H1 (cell line): Measurements from ENCODE around the gene PASD1. TPM values are rescaled to one million over a fixed set of nuclear protein-coding genes. Genes with fewer than 3 reads are reported as not detected.

Experiments
- CTCF ChIA-PET: fragments of 300-600 bp; sonication (Branson Sonifier 250); formaldehyde crosslinking; loops from one replicate; lab custom pipeline; 2021; ENCODE audit not compliant: partially characterized antibody; lab: Charles Lee
- POLR2A ChIA-PET: fragments of 300-600 bp; sonication (Branson Sonifier 250); formaldehyde crosslinking; loops from one replicate; lab custom pipeline; 2021; ENCODE audit warnings: inconsistent platforms; ENCODE audit not compliant: partially characterized antibody; lab: Charles Lee
- DNase-seq, 2 experiments: peaks; one replicate each; pipeline versions ENCODE4 v3.0.0 to v3.0.0-alpha.2; 2010 to 2022; ENCODE audit warnings: low spot score in 2 of 2, low read depth in 1 of 2, mixed read lengths in 1 of 2
- FAIRE-seq: peaks from 2 replicates; lab custom pipeline; 2011; peaks lifted over from hg19 to GRCh38; lab: Jason Lieb, UNC
- H2AFZ ChIP-seq: 2 replicates; pipeline ENCODE4 v1.8.1; 2012; ENCODE audit warnings: low read length, inconsistent platforms
- H2AK5ac ChIP-seq: 2 replicates; pipeline ENCODE4 v1.6.1; 2013; ENCODE audit warnings: low read depth, low read length
- H2BK120ac ChIP-seq: replicated peaks from 2 replicates; pipeline ENCODE3; 2013; ENCODE audit warnings: low read depth, low read length, inconsistent platforms
- H2BK12ac ChIP-seq: 2 replicates; pipeline ENCODE4 v1.6.1; 2013; ENCODE audit warnings: low read depth, low read length
- H2BK15ac ChIP-seq: 2 replicates; pipeline ENCODE4 v1.6.1; 2013; ENCODE audit warnings: low read length
- H2BK20ac ChIP-seq: 2 replicates; pipeline ENCODE4 v1.6.1; 2013; ENCODE audit warnings: low read length
- H2BK5ac ChIP-seq: 2 replicates; pipeline ENCODE4 v1.6.1; 2013; ENCODE audit warnings: low read depth, low read length
- H3K14ac ChIP-seq: 2 replicates; pipeline ENCODE4 v1.6.1; 2013; ENCODE audit warnings: inconsistent platforms; ENCODE audit not compliant: insufficient read length
- H3K18ac ChIP-seq: 2 replicates; pipeline ENCODE4 v1.6.1; 2013; ENCODE audit warnings: low read length; ENCODE audit errors: extremely low read depth
- H3K23ac ChIP-seq: 2 replicates; pipeline ENCODE4 v1.6.1; 2013; ENCODE audit warnings: inconsistent platforms; ENCODE audit not compliant: insufficient read length
- H3K23me2 ChIP-seq: 2 replicates; pipeline ENCODE4 v1.6.1; 2013; ENCODE audit warnings: low read depth, low read length
- H3K27ac ChIP-seq: 2 replicates; pipeline ENCODE4 v1.6.1; 2011; ENCODE audit warnings: low read depth, low read length, inconsistent platforms
- H3K27me3 ChIP-seq, 4 experiments: replicated peaks in 1 of 4; 1 replicate in 1 of 4; 2 replicates in 3 of 4; pipeline versions ENCODE4 v1.6.1 to v1.8.1; 2011 to 2013; ENCODE audit warnings: low read length in 3 of 4, mild to moderate bottlenecking in 3 of 4, inconsistent platforms in 2 of 4, mixed read lengths in 2 of 4, moderate library complexity in 1 of 4; ENCODE audit not compliant: control insufficient read depth in 3 of 4, insufficient read depth in 3 of 4; ENCODE audit errors: extremely low read depth in 1 of 4
- H3K36me3 ChIP-seq, 4 experiments: 2 replicates each; pipeline versions ENCODE4 v1.6.1 to v1.8.1; 2011 to 2013; ENCODE audit warnings: mild to moderate bottlenecking in 4 of 4, low read length in 3 of 4, moderate library complexity in 2 of 4, control low read depth in 1 of 4, inconsistent platforms in 1 of 4; ENCODE audit not compliant: insufficient read depth in 4 of 4, control insufficient read depth in 2 of 4
- H3K4ac ChIP-seq: replicated peaks from 2 replicates; pipeline ENCODE3; 2013; ENCODE audit warnings: low read length, low read depth, mixed read lengths, inconsistent platforms; ENCODE audit not compliant: insufficient read length
- H3K4me1 ChIP-seq, 4 experiments: replicated peaks in 1 of 4; 1 replicate in 1 of 4; 2 replicates in 3 of 4; pipeline versions ENCODE4 v1.6.1 to v1.8.1; 2011 to 2013; ENCODE audit warnings: low read length in 3 of 4, inconsistent platforms in 2 of 4, mixed read lengths in 1 of 4; ENCODE audit not compliant: insufficient read depth in 4 of 4, control insufficient read depth in 3 of 4
- H3K4me2 ChIP-seq, 2 experiments: 2 replicates each; pipeline versions ENCODE4 v1.6.1 to v1.8.1; 2011 to 2013; ENCODE audit warnings: low read depth in 2 of 2, low read length in 2 of 2, control low read depth in 1 of 2, inconsistent platforms in 1 of 2, mild to moderate bottlenecking in 1 of 2; ENCODE audit not compliant: insufficient read depth in 1 of 2
- H3K4me3 ChIP-seq, 4 experiments: fragments of 200-600, 300-600 bp in 1 of 4; sonication (generic), shearing (Covaris generic), sonication (Bioruptor Twin) in 1 of 4; 2 replicates each; pipeline versions ENCODE4 v1.5.1 to v1.8.1; 2011 to 2016; ENCODE audit warnings: low read length in 4 of 4, low read depth in 3 of 4, control low read depth in 2 of 4, inconsistent platforms in 2 of 4, mild to moderate bottlenecking in 2 of 4, mixed read lengths in 1 of 4, moderate library complexity in 1 of 4; ENCODE audit not compliant: insufficient read depth in 2 of 4; ENCODE audit errors: extremely low read depth in 1 of 4
- H3K56ac ChIP-seq: replicated peaks from 2 replicates; pipeline ENCODE3; 2013; ENCODE audit warnings: low read depth, mild to moderate bottlenecking, mixed read lengths, low read length, inconsistent platforms; ENCODE audit not compliant: insufficient read length
- H3K79me1 ChIP-seq: 2 replicates; pipeline ENCODE4 v1.6.1; 2013; ENCODE audit warnings: low read depth, low read length, control low read depth
- H3K79me2 ChIP-seq, 2 experiments: 2 replicates each; pipeline versions ENCODE4 v1.6.1 to v1.8.1; 2012 to 2013; ENCODE audit warnings: low read length in 2 of 2, mild to moderate bottlenecking in 2 of 2, inconsistent platforms in 1 of 2; ENCODE audit not compliant: insufficient read depth in 2 of 2, control insufficient read depth in 1 of 2
- H3K9ac ChIP-seq, 4 experiments: replicated peaks in 1 of 4; 1 replicate in 1 of 4; 2 replicates in 3 of 4; pipeline versions ENCODE4 v1.6.1 to v1.8.1; 2011 to 2013; ENCODE audit warnings: low read depth in 3 of 4, low read length in 3 of 4, control low read depth in 2 of 4, mild to moderate bottlenecking in 2 of 4, moderate library complexity in 2 of 4, inconsistent platforms in 1 of 4; ENCODE audit errors: extremely low read depth in 1 of 4
- H3K9me3 ChIP-seq, 2 experiments: 2 replicates each; pipeline versions ENCODE4 v1.6.1 to v1.8.1; 2012 to 2013; ENCODE audit warnings: mild to moderate bottlenecking in 2 of 2, moderate library complexity in 2 of 2, control low read depth in 1 of 2, inconsistent platforms in 1 of 2, low read depth in 1 of 2, low read length in 1 of 2, mixed read lengths in 1 of 2; ENCODE audit not compliant: insufficient read depth in 2 of 2
- H4K20me1 ChIP-seq, 2 experiments: replicated peaks in 1 of 2; 2 replicates each; pipeline versions ENCODE3 to v1.8.1; 2011 to 2013; ENCODE audit warnings: inconsistent platforms in 2 of 2, low read length in 2 of 2, mild to moderate bottlenecking in 1 of 2; ENCODE audit not compliant: insufficient read depth in 2 of 2, control insufficient read depth in 1 of 2
- H4K5ac ChIP-seq: 2 replicates; pipeline ENCODE4 v1.6.1; 2013; ENCODE audit warnings: low read length, low read depth, mixed read lengths, inconsistent platforms; ENCODE audit not compliant: insufficient read length
- H4K8ac ChIP-seq: 2 replicates; pipeline ENCODE4 v1.8.0; 2013; ENCODE audit warnings: mild to moderate bottlenecking, moderate library complexity, low read length, inconsistent platforms; ENCODE audit not compliant: insufficient read depth; ENCODE audit errors: extremely low read depth
- H4K91ac ChIP-seq: replicated peaks from 2 replicates; pipeline ENCODE3; 2013; ENCODE audit warnings: low read length, mixed read lengths, inconsistent platforms; ENCODE audit not compliant: insufficient read length
- ATF2 ChIP-seq: IDR thresholded peaks from 2 replicates; pipeline ENCODE4 v1.6.1; 2012; ENCODE audit warnings: low read length, inconsistent platforms
- BACH1 ChIP-seq: IDR thresholded peaks from 2 replicates; pipeline ENCODE4 v1.6.1; 2012; ENCODE audit warnings: low read length, improper control_type of control experiment
- BCL11A ChIP-seq, 2 experiments: IDR thresholded peaks; one replicate each; pipeline ENCODE4 v1.6.1; 2011; ENCODE audit warnings: low read depth in 2 of 2, low read length in 2 of 2, mild to moderate bottlenecking in 2 of 2
- KDM4A ChIP-seq: IDR thresholded peaks from one replicate; pipeline ENCODE4 v1.7.1; 2012; ENCODE audit warnings: low read depth, mild to moderate bottlenecking, moderate library complexity, low read length, inconsistent platforms; ENCODE audit not compliant: severe bottlenecking
- KDM5A ChIP-seq: fragments of 200-600 bp; IDR thresholded peaks from 2 replicates; pipeline ENCODE4 v1.7.1; 2012; ENCODE audit warnings: mild to moderate bottlenecking, low read length, inconsistent platforms, mixed read lengths
- POLR2A ChIP-seq, 2 experiments: IDR thresholded peaks; 1 replicate in 1 of 2; 2 replicates in 1 of 2; pipeline ENCODE4 v1.6.1; 2011; ENCODE audit warnings: low read depth in 2 of 2, low read length in 2 of 2, mild to moderate bottlenecking in 2 of 2; ENCODE audit errors: control extremely low read depth in 1 of 2
- RNF2 ChIP-seq: fragments of 200-900, 300-1000 bp; sonication (generic); IDR thresholded peaks from 2 replicates; pipeline ENCODE4 v1.7.1; 2016; ENCODE audit warnings: borderline replicate concordance, low read depth, mild to moderate bottlenecking, antibody characterized with exemption, low read length; ENCODE audit not compliant: poor library complexity, severe bottlenecking; ENCODE audit errors: missing control alignments
- SP2 ChIP-seq: IDR thresholded peaks from 2 replicates; pipeline ENCODE4 v1.6.1; 2012; ENCODE audit warnings: mild to moderate bottlenecking, low read length, inconsistent platforms
- SUZ12 ChIP-seq: fragments of 200-600 bp; sonication (generic); IDR thresholded peaks from 2 replicates; pipeline ENCODE4 v1.6.1; 2012; ENCODE audit warnings: mild to moderate bottlenecking, inconsistent platforms, low read length, moderate library complexity, mixed read lengths
- TAF7 ChIP-seq: optimal IDR thresholded peaks from 2 replicates; pipeline ENCODE3; 2011; ENCODE audit warnings: low read depth, mild to moderate bottlenecking, inconsistent platforms, low read length, moderate library complexity, borderline replicate concordance
- YY1 ChIP-seq: IDR thresholded peaks from 2 replicates; pipeline ENCODE4 v1.6.1; 2011; ENCODE audit warnings: low read depth, mild to moderate bottlenecking, low read length
- ZNF274 ChIP-seq: IDR thresholded peaks from 2 replicates; pipeline ENCODE4 v1.7.0; 2012; ENCODE audit warnings: low read length, borderline replicate concordance; ENCODE audit errors: extremely low read depth
- WGBS, 2 experiments: shearing (Covaris generic) in 1 of 2; methylation state at CpG; one replicate each; pipeline versions ENCODE4 v1.1.6 to v1.1.7; 2013 to 2015; ENCODE audit warnings: low lambda C conversion rate in 2 of 2, mixed read lengths in 2 of 2, inconsistent platforms in 1 of 2, low coverage in 1 of 2, missing lambda C conversion rate in 1 of 2; ENCODE audit not compliant: insufficient replicate concordance in 2 of 2, insufficient coverage in 1 of 2, insufficient read length in 1 of 2; ENCODE audit errors: extremely low coverage in 1 of 2, missing lambda C conversion rate in 1 of 2; 5-methylcytosine and 5-hydroxymethylcytosine counted together
- polyA plus RNA-seq, 7 experiments: library from polyadenylated mRNA; depleted of rRNA in 3 of 7; stranded (reverse) in 5 of 7; unstranded in 2 of 7; fragments of >200 nt in 5 of 7; fragments of 200-250 nt in 2 of 7; gene quantifications; 1 replicate in 5 of 7; 2 replicates in 1 of 7; 4 replicates in 1 of 7; pipeline versions ENCODE4 v1.2.1 to v1.2.3, GENCODE V29; 2011 to 2013; ENCODE audit warnings: missing spikeins in 2 of 7, mixed read lengths in 2 of 7
- total RNA-seq: library from RNA; stranded (reverse); fragmentation: NEBNext Ultra II Directional; extraction: Animal tissue kit (Norgen Biotek cat#: 25700); gene quantifications from 2 replicates; pipeline ENCODE4 v1.2.1, GENCODE V29; 2021

PASD1 gene
- total and polyA plus RNA-seq, 2 of the 8 experiments (the other 6 are each of a cell fraction or from before 2014, with no cell fraction given), result 0.03 to 0.09 TPM

- H4K8ac ChIP-seq, result no peak overlapping the region
- WGBS, 2 experiments, result 90% methylated on average over 4 of the region's 7 CpGs; no CpG with 5 or more reads in 1 of the 2 experiments
- no peak overlapping the region for H3K4me2 ChIP-seq
- no peak overlapping the region for H3K4me3 ChIP-seq
- H3K36me3 ChIP-seq, result no peaks in the 10 kb centered on the region
- peaks cover 0 to 6% (median 4%) of the 10 kb centered on the region in 4 experiments; a peak in 2 of 7 replicates for H3K4me1 ChIP-seq
- no peak overlapping the region for H3K14ac ChIP-seq
- no peak overlapping the region for H3K9ac ChIP-seq
- H3K27me3 ChIP-seq, result peaks cover 0 to 4% (median 0%) of the 10 kb centered on the region in 4 experiments; a peak in 3 of 7 replicates
- H3K23ac ChIP-seq, result no peak overlapping the region
- H3K4ac ChIP-seq, result no peak overlapping the region
- H2AFZ ChIP-seq, result no peak overlapping the region; the same call in 1 of the 2 replicates
- CTCF ChIA-PET, result interaction anchor here (0.6 to 2.0 kb wide), 11 partner anchors 9 to 919 kb away, joined by 3 to 9 read pairs (median 3); no protein-coding TSS in a partner anchor
- no peaks in the 10 kb centered on the region for H4K20me1 ChIP-seq
- POLR2A ChIA-PET, result no interaction called here
- H2BK20ac ChIP-seq, result no peak overlapping the region
- no peak overlapping the region for H3K27ac ChIP-seq
- H4K91ac ChIP-seq, result no peak overlapping the region
- no peak overlapping the region for H2BK5ac ChIP-seq
- H3K56ac ChIP-seq, result no peak overlapping the region
- H2BK15ac ChIP-seq, result 0 out of 2 replicates have a peak overlapping the region, but pooled peaks have one; percentile 8
- H3K79me2 ChIP-seq, result no peaks in the 10 kb centered on the region
- H3K79me1 ChIP-seq, result no peaks in the 10 kb centered on the region
- no peak overlapping the region for H2BK12ac ChIP-seq
- H4K5ac ChIP-seq, result no peak overlapping the region
- no peak overlapping the region; the same call in 1 of the 2 replicates for H3K18ac ChIP-seq
- no peaks in the 10 kb centered on the region for H3K9me3 ChIP-seq
- no peaks in the 10 kb centered on the region for H3K23me2 ChIP-seq
- DNase-seq, result no peak
- H2AK5ac ChIP-seq, result no peak overlapping the region
- no peak for FAIRE-seq
- H2BK120ac ChIP-seq, result no peak overlapping the region
- TF ChIP-seq SP2 (no peak), ZNF274 (no peak), POLR2A (IDR thresholded peaks at IDR 0.05; ENCODE audit: control extremely low read depth in 1 of 2, low read depth in 2 of 2, low read length in 2 of 2) (no peak), KDM5A (no peak), SUZ12 (no peak), ATF2 (no peak), YY1 (no peak), BACH1 (no peak), RNF2 (no peak), BCL11A (IDR thresholded peaks at IDR 0.05; ENCODE audit: low read depth in 2 of 2, low read length in 2 of 2) (no peak), TAF7 (no peak), KDM4A (no peak)
Measured at GRCh38 chrX:151723156-151723760, 159.8 kb downstream of the PASD1 start.
